GM12892 (cell line): ENCODE results near the gene KIAA1958.

Experiments
- POLR2A ChIP-seq: IDR thresholded peaks from 2 replicates; pipeline ENCODE4 v1.6.1; 2011; ENCODE audit warnings: low read depth, low read length, control low read depth
- TAF1 ChIP-seq: IDR thresholded peaks from 2 replicates; pipeline ENCODE4 v1.6.1; 2011; ENCODE audit warnings: low read depth, mild to moderate bottlenecking, control low read depth, low read length, borderline replicate concordance

GRCh38 chr9:112465352-112465751 is 21.3 kb upstream of the KIAA1958 start:
- TF ChIP-seq TAF1 (no peak), POLR2A (no peak)
